MM.1S (cell line): ENCODE measurements around the gene DMXL2.

Experiments
- CTCF ChIP-seq: fragments of 300-600 bp; sonication (generic); IDR thresholded peaks from 2 replicates; pipeline ENCODE4 v1.5.1; 2016; ENCODE audit warnings: antibody characterized with exemption, low read length, mixed read lengths
- EZH2phosphoT487 ChIP-seq: fragments of 300-600 bp; sonication (generic); IDR thresholded peaks from 2 replicates; pipeline ENCODE4 v1.6.1; 2018; ENCODE audit warnings: antibody characterized with exemption, low read length

GRCh38 chr15:51470512-51470911 is 152.1 kb downstream of the DMXL2 start:
- TF ChIP-seq CTCF (no peak), EZH2phosphoT487 (no peak)
